ENCODE data around the gene VANGL1.

VANGL1 gene

GRCh38 chr1:115678141-115678540, 36.4 kb downstream of the VANGL1 start:
- no peaks in the 10 kb centered on the region for H3K27me3 ChIP-seq (ENCODE audit: control insufficient read depth, insufficient read depth, low read length)
- no peaks in the 10 kb centered on the region for H3K4me1 ChIP-seq
- no peaks in the 10 kb centered on the region for H3K79me2 ChIP-seq
- H3K9me3 ChIP-seq (ENCODE audit: control insufficient read depth, low read length), result no peaks in the 10 kb centered on the region
- no peak overlapping the region for H3K4me2 ChIP-seq (ENCODE audit: low read length)
- no peak overlapping the region for H2AFZ ChIP-seq
- TF ChIP-seq, protein P1, sequence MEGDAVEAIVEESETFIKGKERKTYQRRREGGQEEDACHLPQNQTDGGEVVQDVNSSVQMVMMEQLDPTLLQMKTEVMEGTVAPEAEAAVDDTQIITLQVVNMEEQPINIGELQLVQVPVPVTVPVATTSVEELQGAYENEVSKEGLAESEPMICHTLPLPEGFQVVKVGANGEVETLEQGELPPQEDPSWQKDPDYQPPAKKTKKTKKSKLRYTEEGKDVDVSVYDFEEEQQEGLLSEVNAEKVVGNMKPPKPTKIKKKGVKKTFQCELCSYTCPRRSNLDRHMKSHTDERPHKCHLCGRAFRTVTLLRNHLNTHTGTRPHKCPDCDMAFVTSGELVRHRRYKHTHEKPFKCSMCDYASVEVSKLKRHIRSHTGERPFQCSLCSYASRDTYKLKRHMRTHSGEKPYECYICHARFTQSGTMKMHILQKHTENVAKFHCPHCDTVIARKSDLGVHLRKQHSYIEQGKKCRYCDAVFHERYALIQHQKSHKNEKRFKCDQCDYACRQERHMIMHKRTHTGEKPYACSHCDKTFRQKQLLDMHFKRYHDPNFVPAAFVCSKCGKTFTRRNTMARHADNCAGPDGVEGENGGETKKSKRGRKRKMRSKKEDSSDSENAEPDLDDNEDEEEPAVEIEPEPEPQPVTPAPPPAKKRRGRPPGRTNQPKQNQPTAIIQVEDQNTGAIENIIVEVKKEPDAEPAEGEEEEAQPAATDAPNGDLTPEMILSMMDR (IDR thresholded peaks at IDR 0.05), result no peak
- no peaks in the 10 kb centered on the region for H3K36me3 ChIP-seq (ENCODE audit: control insufficient read depth, insufficient read depth, low read length)
- H3K9ac ChIP-seq, result no peak overlapping the region
- H3K27ac ChIP-seq, result no peak overlapping the region
- H3K4me3 ChIP-seq (ENCODE audit: low read depth, low read length), result no peak overlapping the region

DNA sequence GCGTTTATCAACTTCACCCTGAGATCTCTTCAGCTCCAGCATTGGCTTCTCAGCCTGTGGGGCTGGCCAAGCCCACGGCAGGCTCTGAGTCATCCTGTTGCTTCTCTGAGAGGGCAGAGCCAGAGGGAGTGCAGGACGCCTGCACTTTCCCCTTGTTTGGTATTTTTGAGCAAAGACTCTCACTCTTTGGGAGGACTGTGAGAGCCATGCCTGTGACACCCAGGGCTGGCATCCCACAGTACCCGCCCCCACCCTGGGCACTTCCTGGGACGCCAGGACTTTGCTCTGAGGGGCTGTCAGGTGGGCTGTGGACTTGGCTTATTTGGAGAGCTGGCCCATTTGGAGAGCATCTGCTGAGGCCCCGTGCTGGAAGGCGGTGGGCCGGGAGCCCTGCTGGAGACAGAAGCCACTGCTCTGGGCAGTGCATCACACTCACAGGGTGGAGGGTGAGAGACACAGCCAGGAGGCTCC, 37.4 kb downstream of the VANGL1 start:
- no peaks in the 10 kb centered on the region for H3K4me1 ChIP-seq
- H3K9me3 ChIP-seq (ENCODE audit: control insufficient read depth, low read length), result no peaks in the 10 kb centered on the region
- H3K79me2 ChIP-seq, result no peaks in the 10 kb centered on the region
- no peak overlapping the region for H2AFZ ChIP-seq
- no peaks in the 10 kb centered on the region for H3K36me3 ChIP-seq (ENCODE audit: control insufficient read depth, insufficient read depth, low read length)
- no peak overlapping the region for H3K4me2 ChIP-seq (ENCODE audit: low read length)
- no peaks in the 10 kb centered on the region for H3K27me3 ChIP-seq (ENCODE audit: control insufficient read depth, insufficient read depth, low read length)
- no peak overlapping the region for H3K27ac ChIP-seq
- TF ChIP-seq, protein P1 (IDR thresholded peaks at IDR 0.05), result no peak
- no peak overlapping the region for H3K4me3 ChIP-seq (ENCODE audit: low read depth, low read length)
- H3K9ac ChIP-seq, result no peak overlapping the region

- Histone ChIP-seq H3K27ac (no peak overlapping the region), H3K36me3 (ENCODE audit: control insufficient read depth, insufficient read depth, low read length) (no peaks in the 10 kb centered on the region), H3K4me3 (ENCODE audit: low read depth, low read length) (no peak overlapping the region), H3K27me3 (ENCODE audit: control insufficient read depth, insufficient read depth, low read length) (no peaks in the 10 kb centered on the region), H3K9me3 (ENCODE audit: control insufficient read depth, low read length) (no peaks in the 10 kb centered on the region), H2AFZ (no peak overlapping the region), H3K79me2 (no peaks in the 10 kb centered on the region), H3K4me2 (ENCODE audit: low read length) (no peak overlapping the region), H3K9ac (no peak overlapping the region), H3K4me1 (no peaks in the 10 kb centered on the region)
- TF ChIP-seq, protein P1 (IDR thresholded peaks at IDR 0.05), result no peak
Measured at GRCh38 chr1:115680730-115681111, 39.0 kb downstream of the VANGL1 start.

GRCh38 chr1:115682792-115683191, 41.0 kb downstream of the VANGL1 start:
- Histone ChIP-seq H3K9me3 (ENCODE audit: control insufficient read depth, low read length) (no peaks in the 10 kb centered on the region), H3K27ac (no peak overlapping the region), H3K9ac (no peak overlapping the region), H3K79me2 (no peaks in the 10 kb centered on the region), H3K27me3 (ENCODE audit: control insufficient read depth, insufficient read depth, low read length) (no peaks in the 10 kb centered on the region), H3K4me2 (ENCODE audit: low read length) (no peak overlapping the region), H3K4me3 (ENCODE audit: low read depth, low read length) (no peak overlapping the region), H3K36me3 (ENCODE audit: control insufficient read depth, insufficient read depth, low read length) (no peaks in the 10 kb centered on the region), H3K4me1 (no peaks in the 10 kb centered on the region), H2AFZ (no peak overlapping the region)
- TF ChIP-seq, protein P1 (IDR thresholded peaks at IDR 0.05), result no peak

DNA sequence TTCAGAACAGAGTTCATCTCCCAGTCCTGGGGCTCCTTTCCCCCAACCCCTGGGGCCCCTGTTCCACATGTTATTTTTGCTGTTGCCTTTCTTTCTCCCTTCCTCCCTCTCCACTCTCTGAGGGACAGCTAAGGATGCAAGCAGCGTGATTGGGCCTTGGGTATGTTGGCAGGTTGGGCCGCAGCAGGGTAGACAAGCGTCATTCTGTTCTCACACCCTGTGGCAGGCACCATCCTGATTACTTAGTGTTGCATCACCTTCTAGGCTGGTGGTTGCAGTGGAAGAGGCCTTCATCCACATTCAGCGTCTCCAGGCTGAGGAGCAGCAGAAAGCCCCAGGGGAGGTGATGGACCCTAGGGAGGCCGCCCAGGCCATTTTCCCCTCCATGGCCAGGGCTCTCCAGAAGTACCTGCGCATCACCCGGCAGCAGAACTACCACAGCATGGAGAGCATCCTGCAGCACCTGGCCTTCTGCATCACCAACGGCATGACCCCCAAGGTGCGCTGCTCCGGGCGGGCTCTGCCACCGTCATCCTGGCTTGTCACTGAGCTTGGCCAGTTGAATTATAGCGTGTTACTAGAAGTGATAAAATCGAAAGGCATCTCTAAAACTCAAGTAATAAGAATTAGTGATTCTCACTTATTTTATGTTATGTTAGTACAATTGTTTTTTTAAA, 43.4 kb downstream of the VANGL1 start:
- H3K4me2 ChIP-seq (ENCODE audit: low read length), result no peak overlapping the region
- no peak overlapping the region for H2AFZ ChIP-seq
- no peaks in the 10 kb centered on the region for H3K79me2 ChIP-seq
- no peaks in the 10 kb centered on the region for H3K4me1 ChIP-seq
- TF ChIP-seq, protein P1 (IDR thresholded peaks at IDR 0.05), result no peak
- no peaks in the 10 kb centered on the region for H3K27me3 ChIP-seq (ENCODE audit: control insufficient read depth, insufficient read depth, low read length)
- H3K36me3 ChIP-seq (ENCODE audit: control insufficient read depth, insufficient read depth, low read length), result no peaks in the 10 kb centered on the region
- H3K9me3 ChIP-seq (ENCODE audit: control insufficient read depth, low read length), result no peaks in the 10 kb centered on the region
- H3K4me3 ChIP-seq (ENCODE audit: low read depth, low read length), result no peak overlapping the region
- no peak overlapping the region for H3K27ac ChIP-seq
- H3K9ac ChIP-seq, result no peak overlapping the region
